ENCODE results near the gene CCL3. TPM values are rescaled to one million over a fixed set of nuclear protein-coding genes. Genes with fewer than 3 reads are reported as not detected.
"Not testable (repeated sequence)": the region's sequence is repeated elsewhere in the genome, so short reads cannot be mapped to it uniquely, and the experiment has no call there.

Gene CCL3
- total RNA-seq, 1 donor: 0.36 TPM

- no peak for TF ChIP-seq CTCF (IDR thresholded peaks at IDR 0.05; ENCODE audit: extremely low read depth, low read depth, low read length)
- Histone ChIP-seq H3K36me3 (ENCODE audit: insufficient read depth, low read length) (no peaks in the 10 kb centered on the region), H2AFZ (ENCODE audit: low read length) (no peak overlapping the region), H3K9me3 (ENCODE audit: low read depth, low read length) (no peaks in the 10 kb centered on the region), H3K4me1 (ENCODE audit: insufficient read depth, low read length) (no peaks in the 10 kb centered on the region), H3K4me3 (ENCODE audit: insufficient read depth, low read length) (no peak overlapping the region), H3K27me3 (ENCODE audit: insufficient read depth, low read length) (no peaks in the 10 kb centered on the region), H3K4me2 (ENCODE audit: insufficient read depth, low read length) (no peak overlapping the region), H3K27ac (ENCODE audit: low read depth, low read length) (no peak overlapping the region), H3K79me2 (ENCODE audit: insufficient read depth, low read length) (no peaks in the 10 kb centered on the region), H4K20me1 (ENCODE audit: insufficient read depth, low read length) (no peaks in the 10 kb centered on the region)
- DNase-seq (ENCODE audit: insufficient read length, low spot score, missing footprints): no peak
Measured at GRCh38 chr17:36112572-36112971, 22.6 kb upstream of the CCL3 start.

GRCh38 chr17:36111068-36111490, 21.1 kb upstream of the CCL3 start:
- no peak for DNase-seq (ENCODE audit: insufficient read length, low spot score, missing footprints)
- no peaks in the 10 kb centered on the region for H3K27me3 ChIP-seq (ENCODE audit: insufficient read depth, low read length)
- no peak overlapping the region for H3K4me3 ChIP-seq (ENCODE audit: insufficient read depth, low read length)
- no peak overlapping the region for H3K4me2 ChIP-seq (ENCODE audit: insufficient read depth, low read length)
- H3K9me3 ChIP-seq (ENCODE audit: low read depth, low read length): no peaks in the 10 kb centered on the region
- H3K27ac ChIP-seq (ENCODE audit: low read depth, low read length): no peak overlapping the region
- no peaks in the 10 kb centered on the region for H4K20me1 ChIP-seq (ENCODE audit: insufficient read depth, low read length)
- H2AFZ ChIP-seq (ENCODE audit: low read length): no peak overlapping the region
- no peaks in the 10 kb centered on the region for H3K4me1 ChIP-seq (ENCODE audit: insufficient read depth, low read length)
- TF ChIP-seq CTCF (IDR thresholded peaks at IDR 0.05; ENCODE audit: extremely low read depth, low read depth, low read length): no peak
- H3K79me2 ChIP-seq (ENCODE audit: insufficient read depth, low read length): no peaks in the 10 kb centered on the region
- no peaks in the 10 kb centered on the region for H3K36me3 ChIP-seq (ENCODE audit: insufficient read depth, low read length)

- H3K36me3 ChIP-seq (ENCODE audit: insufficient read depth, low read length); H3K27ac ChIP-seq (ENCODE audit: low read depth, low read length); H3K79me2 ChIP-seq (ENCODE audit: insufficient read depth, low read length); H2AFZ ChIP-seq (ENCODE audit: low read length); H3K4me1 ChIP-seq (ENCODE audit: insufficient read depth, low read length); DNase-seq (ENCODE audit: insufficient read length, low spot score, missing footprints); H3K27me3 ChIP-seq (ENCODE audit: insufficient read depth, low read length); H3K4me2 ChIP-seq (ENCODE audit: insufficient read depth, low read length); H4K20me1 ChIP-seq (ENCODE audit: insufficient read depth, low read length); H3K9me3 ChIP-seq (ENCODE audit: low read depth, low read length); H3K4me3 ChIP-seq (ENCODE audit: insufficient read depth, low read length): not testable (repeated sequence)
Measured at GRCh38 chr17:36108265-36108664, 18.3 kb upstream of the CCL3 start.

GRCh38 chr17:36107660-36108059, 17.7 kb upstream of the CCL3 start:
- Histone ChIP-seq H3K36me3 (ENCODE audit: insufficient read depth, low read length) (no peaks in the 10 kb centered on the region), H3K27me3 (ENCODE audit: insufficient read depth, low read length) (no peaks in the 10 kb centered on the region), H3K4me2 (ENCODE audit: insufficient read depth, low read length) (no peak overlapping the region), H2AFZ (ENCODE audit: low read length) (no peak overlapping the region), H3K9me3 (ENCODE audit: low read depth, low read length) (no peaks in the 10 kb centered on the region), H3K4me3 (ENCODE audit: insufficient read depth, low read length) (no peak overlapping the region), H3K79me2 (ENCODE audit: insufficient read depth, low read length) (no peaks in the 10 kb centered on the region), H3K27ac (ENCODE audit: low read depth, low read length) (no peak overlapping the region), H3K4me1 (ENCODE audit: insufficient read depth, low read length) (no peaks in the 10 kb centered on the region), H4K20me1 (ENCODE audit: insufficient read depth, low read length) (no peaks in the 10 kb centered on the region)
- TF ChIP-seq CTCF (IDR thresholded peaks at IDR 0.05; ENCODE audit: extremely low read depth, low read depth, low read length): no peak
- no peak for DNase-seq (ENCODE audit: insufficient read length, low spot score, missing footprints)

- DNase-seq (ENCODE audit: insufficient read length, low spot score, missing footprints): no peak
Measured at GRCh38 chr17:36106493-36106835, 16.5 kb upstream of the CCL3 start.

More at GRCh38 chr17:36106493-36106835, 16.5 kb upstream of the CCL3 start:
- no peak overlapping the region for H3K4me3 ChIP-seq (ENCODE audit: insufficient read depth, low read length)
- no peaks in the 10 kb centered on the region for H3K79me2 ChIP-seq (ENCODE audit: insufficient read depth, low read length)
- no peak overlapping the region for H3K4me2 ChIP-seq (ENCODE audit: insufficient read depth, low read length)
- no peak overlapping the region for H2AFZ ChIP-seq (ENCODE audit: low read length)
- no peaks in the 10 kb centered on the region for H3K27me3 ChIP-seq (ENCODE audit: insufficient read depth, low read length)
- H4K20me1 ChIP-seq (ENCODE audit: insufficient read depth, low read length): no peaks in the 10 kb centered on the region
- no peak overlapping the region for H3K27ac ChIP-seq (ENCODE audit: low read depth, low read length)
- H3K4me1 ChIP-seq (ENCODE audit: insufficient read depth, low read length): no peaks in the 10 kb centered on the region
- H3K36me3 ChIP-seq (ENCODE audit: insufficient read depth, low read length): no peaks in the 10 kb centered on the region
- TF ChIP-seq CTCF (IDR thresholded peaks at IDR 0.05; ENCODE audit: extremely low read depth, low read depth, low read length): no peak
- H3K9me3 ChIP-seq (ENCODE audit: low read depth, low read length): no peaks in the 10 kb centered on the region

All from osteoblast (primary cell).